GM10266 (cell line): ENCODE data around the gene F13A1.

ENCODE experiments used
- DNase-seq: peaks from one replicate; pipeline ENCODE4 v3.0.0; 2012; ENCODE audit errors: extremely low spot score
- TF ChIP-seq, protein P1 (sequence below): IDR thresholded peaks from 2 replicates; pipeline ENCODE4 v1.5.1; 2012; ENCODE audit warnings: mild to moderate bottlenecking, low read depth; ENCODE audit not compliant: control insufficient read depth, insufficient read depth; ENCODE audit errors: missing control alignments

F13A1 gene

DNA sequence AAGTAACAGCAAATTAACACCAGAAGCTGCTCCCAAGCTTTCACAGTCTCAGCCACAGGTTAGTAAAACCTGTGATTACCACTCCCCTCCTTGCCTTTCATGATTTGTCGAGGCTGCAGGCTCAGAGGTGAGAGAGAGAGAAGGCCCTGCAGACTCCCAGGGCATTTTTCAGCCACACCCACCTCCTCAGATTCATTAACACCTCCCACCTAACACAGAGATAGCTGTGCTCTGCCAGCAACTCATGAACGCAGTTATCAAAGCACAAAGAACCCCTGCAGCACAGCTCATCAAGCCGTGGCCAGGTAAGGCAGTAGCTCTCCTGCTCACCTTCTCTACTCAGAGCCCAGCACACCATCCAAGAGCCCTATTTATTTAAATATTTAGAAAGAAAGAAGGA, 27.1 kb downstream of the F13A1 start:
- DNase-seq: no peak
- TF ChIP-seq, protein P1, sequence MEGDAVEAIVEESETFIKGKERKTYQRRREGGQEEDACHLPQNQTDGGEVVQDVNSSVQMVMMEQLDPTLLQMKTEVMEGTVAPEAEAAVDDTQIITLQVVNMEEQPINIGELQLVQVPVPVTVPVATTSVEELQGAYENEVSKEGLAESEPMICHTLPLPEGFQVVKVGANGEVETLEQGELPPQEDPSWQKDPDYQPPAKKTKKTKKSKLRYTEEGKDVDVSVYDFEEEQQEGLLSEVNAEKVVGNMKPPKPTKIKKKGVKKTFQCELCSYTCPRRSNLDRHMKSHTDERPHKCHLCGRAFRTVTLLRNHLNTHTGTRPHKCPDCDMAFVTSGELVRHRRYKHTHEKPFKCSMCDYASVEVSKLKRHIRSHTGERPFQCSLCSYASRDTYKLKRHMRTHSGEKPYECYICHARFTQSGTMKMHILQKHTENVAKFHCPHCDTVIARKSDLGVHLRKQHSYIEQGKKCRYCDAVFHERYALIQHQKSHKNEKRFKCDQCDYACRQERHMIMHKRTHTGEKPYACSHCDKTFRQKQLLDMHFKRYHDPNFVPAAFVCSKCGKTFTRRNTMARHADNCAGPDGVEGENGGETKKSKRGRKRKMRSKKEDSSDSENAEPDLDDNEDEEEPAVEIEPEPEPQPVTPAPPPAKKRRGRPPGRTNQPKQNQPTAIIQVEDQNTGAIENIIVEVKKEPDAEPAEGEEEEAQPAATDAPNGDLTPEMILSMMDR: no peak

DNA sequence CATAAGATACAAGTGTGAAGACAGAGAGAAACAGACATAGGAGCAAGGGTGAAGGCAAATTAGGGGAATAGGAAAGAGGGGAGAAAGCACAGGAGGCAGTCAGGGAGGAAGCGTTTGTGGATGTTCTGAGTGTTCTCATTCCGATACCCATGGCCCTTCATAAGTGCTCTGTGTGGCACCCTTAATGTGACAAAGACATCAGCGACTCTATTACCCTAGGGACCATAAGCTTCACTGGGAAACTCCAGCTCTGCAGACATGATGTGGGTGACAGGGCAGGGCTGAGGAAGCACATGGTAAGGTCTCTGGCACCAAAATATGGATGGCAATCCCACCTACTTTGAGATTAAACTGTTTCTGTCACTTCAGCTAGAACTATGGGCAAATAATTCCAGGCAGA, 33.0 kb downstream of the F13A1 start:
- DNase-seq: no peak
- TF ChIP-seq, protein P1: no peak

DNA sequence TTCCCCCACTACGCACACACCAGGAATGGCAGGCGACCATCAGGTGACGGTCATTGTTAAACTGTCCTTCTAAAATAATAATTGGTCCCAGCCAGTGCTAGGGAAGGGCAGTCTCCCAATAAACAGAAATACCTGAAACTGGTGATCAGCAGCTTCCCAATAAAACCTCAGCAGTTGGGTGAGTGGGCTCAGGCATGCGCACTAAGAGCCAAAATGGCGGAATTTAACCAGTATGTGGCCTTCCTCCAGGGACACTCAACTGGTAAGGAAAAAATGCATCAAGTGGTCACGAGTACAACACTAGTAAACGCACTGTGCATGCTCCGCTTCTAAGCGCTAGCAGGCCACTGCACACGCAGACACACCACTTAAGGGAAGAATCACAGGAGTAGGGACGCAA, 34.8 kb downstream of the F13A1 start:
- TF ChIP-seq, protein P1: no peak
- DNase-seq: no peak

DNA sequence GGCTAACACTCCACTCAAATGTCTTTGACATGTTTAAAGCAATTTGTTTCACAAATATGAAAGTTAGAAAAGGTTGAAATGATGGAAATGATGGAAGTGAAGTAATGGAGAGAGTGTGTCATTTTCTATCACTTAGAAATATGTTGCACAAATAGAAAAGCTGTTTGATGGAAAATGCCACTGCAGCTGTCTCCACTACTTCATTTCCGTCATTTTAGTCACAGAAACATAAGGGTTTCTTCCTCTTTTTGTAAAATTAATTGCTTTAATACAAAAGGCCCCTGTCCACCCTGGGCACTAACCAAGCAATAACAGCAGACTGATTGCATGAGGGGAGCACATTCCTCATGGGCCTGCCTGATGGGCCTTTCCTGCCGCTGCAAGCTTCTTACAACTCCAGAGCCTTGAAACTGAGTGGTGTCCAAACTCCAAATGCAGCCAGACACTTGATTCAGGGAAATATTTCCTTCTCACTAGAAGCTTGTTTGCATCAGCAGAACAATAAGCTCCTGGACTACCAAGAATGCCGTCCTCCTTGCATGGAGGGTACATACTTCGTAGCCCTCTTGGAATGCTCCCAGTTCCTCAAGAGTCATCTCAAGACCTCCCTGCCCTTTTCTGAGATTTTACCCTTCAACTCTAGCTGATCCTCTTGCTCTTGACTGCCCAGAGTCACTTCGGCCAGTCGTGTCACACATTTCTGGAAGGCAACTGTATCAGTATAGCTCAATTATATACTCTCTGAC, 36.1 kb downstream of the F13A1 start:
- TF ChIP-seq, protein P1: no peak
- DNase-seq: no peak

DNA sequence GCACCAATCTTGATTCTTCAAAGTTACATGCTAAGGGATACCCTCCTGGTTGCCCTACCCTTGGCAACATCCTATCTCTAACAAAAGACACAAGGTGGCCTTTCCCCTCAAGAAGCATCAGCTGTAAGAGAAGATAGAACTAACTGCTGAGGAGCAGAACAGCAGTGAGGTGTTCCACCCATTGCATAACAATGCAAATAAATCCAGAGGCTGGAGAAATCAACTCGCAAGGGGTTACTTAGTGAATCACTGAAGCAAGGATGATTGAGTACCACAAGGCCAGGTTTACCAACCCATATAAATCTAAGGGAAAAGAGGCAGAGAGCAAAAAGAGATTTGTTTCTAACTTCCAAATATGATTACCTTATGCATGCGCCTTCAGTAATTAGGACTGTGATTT, 36.7 kb downstream of the F13A1 start:
- DNase-seq: no peak
- TF ChIP-seq, protein P1: no peak

DNA sequence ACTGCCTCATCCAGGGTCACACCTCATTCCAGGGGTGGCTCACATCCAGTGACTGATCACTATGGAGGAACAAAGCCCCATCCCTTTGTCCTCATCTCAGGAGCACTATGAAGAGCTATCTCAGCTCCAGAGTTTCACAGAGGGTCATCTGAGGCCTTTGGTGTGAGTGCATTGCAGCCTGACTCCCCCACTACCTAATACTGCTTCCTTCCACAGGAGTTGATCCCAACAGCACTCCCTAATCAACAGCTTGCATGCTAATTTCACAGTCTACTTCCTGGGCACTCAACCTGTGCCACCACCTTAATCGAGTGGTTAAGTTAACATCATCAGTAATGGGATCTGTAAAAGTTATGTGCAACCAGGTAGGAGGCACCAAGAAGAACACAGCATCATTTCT, 37.7 kb downstream of the F13A1 start:
- TF ChIP-seq, protein P1: no peak
- DNase-seq: no peak

DNA sequence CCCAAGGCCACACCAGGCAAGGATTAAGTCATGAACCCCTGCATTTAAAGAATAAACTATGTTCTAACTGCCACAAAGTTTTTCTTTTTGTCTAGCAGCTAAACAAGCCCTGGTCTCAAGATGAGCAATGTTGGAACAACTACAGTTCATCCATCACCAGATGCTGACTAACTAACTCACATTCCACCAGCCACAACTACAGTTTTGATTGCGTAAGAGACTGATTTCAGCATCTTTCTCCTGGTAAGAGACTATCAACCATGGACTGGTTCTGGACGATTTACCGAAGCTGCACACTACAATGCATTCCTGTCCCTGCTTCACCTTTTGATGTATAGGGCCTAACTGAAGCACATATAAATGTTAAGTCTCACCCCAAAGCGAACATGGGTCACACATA, 43.0 kb downstream of the F13A1 start:
- DNase-seq: no peak
- TF ChIP-seq, protein P1: no peak
